Hematopoietic multipotent progenitor cell treated with erythropoietin and hydrocortisone succinate and interleukin-3 and kit ligand, for 6 days (in vitro differentiated cells): ENCODE measurements around the gene TLE3.
A peak's percentile ranks its signal among the peaks of the same experiment; 100 is the strongest.

Source experiments
- DNase-seq: peaks from one replicate; pipeline ENCODE4 v3.0.0-alpha.2; 2015

The TLE3 gene

DNA sequence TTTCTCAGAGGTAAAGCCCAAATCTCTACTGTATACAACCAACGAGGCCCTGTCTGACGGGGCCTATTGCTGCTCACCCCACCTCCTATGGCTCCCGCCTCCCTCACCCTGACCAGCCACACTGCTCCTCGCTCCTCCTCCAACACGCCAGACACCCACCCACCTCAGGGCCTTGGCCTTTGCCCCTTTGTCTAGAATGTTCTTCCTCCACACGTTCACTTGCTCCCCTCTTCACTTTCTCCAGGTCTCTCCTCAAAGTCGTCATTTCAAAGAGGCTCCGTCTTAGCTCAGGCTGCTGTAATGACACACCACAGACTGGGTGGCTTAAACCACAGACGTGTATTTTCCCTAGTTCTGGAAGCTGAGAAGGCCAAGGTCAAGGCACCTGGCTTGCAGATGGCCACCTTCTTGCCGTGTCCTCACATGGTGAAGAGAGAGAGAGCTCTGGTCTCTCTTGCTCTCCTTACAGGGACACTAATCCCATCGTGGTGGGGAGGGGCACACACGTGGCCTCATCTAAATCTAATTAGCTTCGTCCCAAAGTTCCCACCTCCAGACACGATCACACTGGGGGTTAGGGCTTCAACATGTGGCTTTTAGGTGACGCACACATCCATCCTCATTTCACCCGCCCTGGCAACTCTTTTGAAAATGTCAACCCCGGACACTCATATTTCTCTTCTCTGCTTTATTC, 98.2 kb downstream of the TLE3 start:
- no peak for DNase-seq

DNA sequence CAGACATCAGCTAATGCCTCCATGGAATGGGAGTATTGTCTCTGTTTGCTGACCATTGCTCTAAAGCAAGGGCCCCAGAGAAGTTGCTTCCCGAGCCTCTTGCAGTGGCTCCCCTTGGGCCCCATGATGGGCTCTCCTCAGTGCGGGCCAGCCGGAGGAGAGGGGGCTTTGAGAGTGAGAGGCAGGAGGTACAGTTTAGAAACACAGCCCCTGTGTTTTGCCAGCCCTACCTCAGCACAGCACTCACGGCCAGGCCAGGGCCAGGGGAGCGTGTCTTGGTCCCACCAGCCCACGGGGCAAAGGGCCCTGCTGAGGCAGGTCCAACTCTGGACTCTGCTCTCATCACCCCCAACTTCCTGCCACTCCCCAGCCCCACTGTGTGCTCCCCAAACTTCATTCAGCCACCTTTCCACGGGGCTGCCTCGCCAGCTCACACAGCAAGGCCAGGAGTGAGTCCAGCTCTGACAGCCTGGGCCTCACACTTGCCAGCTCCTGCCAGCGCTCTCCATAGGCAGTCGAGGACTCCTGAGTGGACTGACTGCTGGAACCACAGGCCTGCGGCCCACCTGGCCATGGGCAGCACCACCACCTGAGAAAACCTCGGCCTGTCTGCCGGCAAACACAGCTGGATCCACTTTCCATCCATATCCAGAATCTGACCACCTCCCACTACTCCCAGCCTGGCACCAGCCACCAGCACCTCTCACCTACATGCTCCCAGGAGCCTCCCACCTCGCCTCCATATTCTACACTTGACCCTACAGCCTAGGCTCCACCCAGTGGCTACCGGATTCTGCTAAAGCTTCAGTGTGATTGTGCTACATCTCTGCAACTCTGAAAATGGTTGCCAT, 99.0 kb downstream of the TLE3 start:
- no peak for DNase-seq

DNA sequence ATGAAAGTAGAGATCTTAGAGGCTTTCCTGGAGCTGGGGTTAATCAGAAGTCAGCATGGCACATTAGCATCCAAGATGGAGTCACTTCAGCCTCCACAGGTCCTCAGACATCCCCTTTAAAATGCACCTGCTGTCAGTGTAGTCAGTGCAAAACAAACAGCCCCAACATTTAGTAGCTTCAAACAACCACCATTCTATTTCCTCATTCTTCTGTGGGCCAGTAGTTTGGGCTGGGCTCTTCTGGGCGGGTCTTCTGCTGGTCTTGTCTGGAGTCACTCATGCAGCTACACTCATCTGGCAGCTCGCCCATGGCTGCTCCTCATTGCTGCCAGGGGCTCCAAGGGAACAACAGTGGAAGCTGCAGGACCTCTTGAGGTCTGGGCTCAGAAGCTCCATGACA, 99.9 kb downstream of the TLE3 start:
- peak; percentile 67 for DNase-seq
